ENCODE measurements around the gene CPB2.

The CPB2 gene

GRCh38 chr13:46052319-46053161, 52.3 kb downstream of the CPB2 start, which contains the start of gene ZC3H13:
Gene ZC3H13, minus strand, starts transcription at chr13:46052746. Its CDS starts 7,239 bp downstream, at chr13:46045507.
- DNase-seq (ENCODE audit: low read depth in 2 of 2): peak; percentile 77 to 89

- no peak for DNase-seq (ENCODE audit: low read depth in 2 of 2)
Observed at GRCh38 chr13:46051968-46052318, 52.9 kb downstream of the CPB2 start.

GRCh38 chr13:46050771-46051170, 54.1 kb downstream of the CPB2 start:
- DNase-seq (ENCODE audit: low read depth in 2 of 2): no peak

GRCh38 chr13:46045424-46045823, 59.4 kb downstream of the CPB2 start:
- DNase-seq (ENCODE audit: low read depth in 2 of 2): no peak

GRCh38 chr13:46043647-46044046, 61.2 kb downstream of the CPB2 start:
- no peak for DNase-seq (ENCODE audit: low read depth in 2 of 2)

GRCh38 chr13:46041419-46041839, 63.4 kb downstream of the CPB2 start:
- DNase-seq (ENCODE audit: low read depth in 2 of 2): no peak

GRCh38 chr13:46040763-46041162, 64.1 kb downstream of the CPB2 start:
- DNase-seq (ENCODE audit: low read depth in 2 of 2): no peak

- no peak for DNase-seq (ENCODE audit: low read depth in 2 of 2)
Observed at GRCh38 chr13:46039411-46040182, 65.2 kb downstream of the CPB2 start.

GRCh38 chr13:46038296-46038695, 66.5 kb downstream of the CPB2 start:
- no peak for DNase-seq (ENCODE audit: low read depth in 2 of 2)

- no peak for DNase-seq (ENCODE audit: low read depth in 2 of 2)
Observed at GRCh38 chr13:46035066-46035465, 69.8 kb downstream of the CPB2 start.

- DNase-seq (ENCODE audit: low read depth in 2 of 2): no peak
Observed at GRCh38 chr13:46032341-46032740, 72.5 kb downstream of the CPB2 start.

- no peak for DNase-seq (ENCODE audit: low read depth in 2 of 2)
Observed at GRCh38 chr13:46031581-46032263, 73.1 kb downstream of the CPB2 start.

GRCh38 chr13:46025157-46025556, 79.7 kb downstream of the CPB2 start:
- DNase-seq (ENCODE audit: low read depth in 2 of 2): no peak

GRCh38 chr13:46022481-46022880, 82.4 kb downstream of the CPB2 start:
- DNase-seq (ENCODE audit: low read depth in 2 of 2): no peak

GRCh38 chr13:46016216-46016615, 88.6 kb downstream of the CPB2 start:
- no peak for DNase-seq (ENCODE audit: low read depth in 2 of 2)

GRCh38 chr13:46015366-46015765, 89.5 kb downstream of the CPB2 start:
- DNase-seq (ENCODE audit: low read depth in 2 of 2): no peak

GRCh38 chr13:46012404-46012803, 92.4 kb downstream of the CPB2 start:
- DNase-seq (ENCODE audit: low read depth in 2 of 2): no peak

GRCh38 chr13:46010148-46010547, 94.7 kb downstream of the CPB2 start:
- no peak for DNase-seq (ENCODE audit: low read depth in 2 of 2)

- no peak for DNase-seq (ENCODE audit: low read depth in 2 of 2)
Observed at GRCh38 chr13:46008631-46009030, 96.2 kb downstream of the CPB2 start.

- no peak for DNase-seq (ENCODE audit: low read depth in 2 of 2)
Observed at GRCh38 chr13:46006688-46007452, 98.0 kb downstream of the CPB2 start.

- no peak for DNase-seq (ENCODE audit: low read depth in 2 of 2)
Observed at GRCh38 chr13:46004491-46004890, 100.3 kb downstream of the CPB2 start.

Measured in stimulated activated CD4-positive, alpha-beta T cell treated with anti-CD3 and anti-CD28 coated beads, Interleukin-4, amount 100 ng/mL, for 48 hours (primary cell).